NCI-H2227 treated with DMSO at 0.1 percent for 48 hours (cell line): ENCODE data around the gene SPG11.

Source experiments
- DNase-seq: peaks from one replicate; lab custom pipeline; 2025; lab: John Stamatoyannopoulos, UW

The SPG11 gene

GRCh38 chr15:44516436-44516835, 147.0 kb downstream of the SPG11 start:
- DNase-seq, result no peak
